NCI-H345 (cell line): ENCODE results near the gene OXGR1.
"Not testable (repeated sequence)": the region's sequence is repeated elsewhere in the genome, so short reads cannot be mapped to it uniquely, and the experiment has no call there.

Experiments used
- DNase-seq: peaks from one replicate; lab custom pipeline; 2025; lab: John Stamatoyannopoulos, UW

OXGR1 gene

GRCh38 chr13:96994017-96994857 lies at the start of gene OXGR1:
Gene OXGR1, minus strand, starts transcription at chr13:96994476. Its CDS starts 6,717 bp downstream, at chr13:96987759.
- no peak for DNase-seq

GRCh38 chr13:97043302-97043701 lies 49.0 kb upstream of the OXGR1 start:
- no peak for DNase-seq

GRCh38 chr13:97030705-97031452 lies 36.6 kb upstream of the OXGR1 start:
- DNase-seq = peak; percentile 18

- DNase-seq = peak; percentile 60
Measured at GRCh38 chr13:97028441-97029299, 34.4 kb upstream of the OXGR1 start.

GRCh38 chr13:97027162-97027554 lies 32.9 kb upstream of the OXGR1 start:
- no peak for DNase-seq

GRCh38 chr13:97026531-97027161 lies 32.4 kb upstream of the OXGR1 start:
- DNase-seq = no peak

- not testable (repeated sequence) for DNase-seq
Measured at GRCh38 chr13:97023812-97024211, 29.5 kb upstream of the OXGR1 start.

GRCh38 chr13:97023117-97023516 lies 28.8 kb upstream of the OXGR1 start:
- DNase-seq = no peak

- no peak for DNase-seq
Measured at GRCh38 chr13:97021241-97021640, 27.0 kb upstream of the OXGR1 start.

- DNase-seq = no peak
Measured at GRCh38 chr13:97020689-97021240, 26.5 kb upstream of the OXGR1 start.

- DNase-seq = no peak
Measured at GRCh38 chr13:97020194-97020593, 25.9 kb upstream of the OXGR1 start.

- no peak for DNase-seq
Measured at GRCh38 chr13:97019236-97019635, 25.0 kb upstream of the OXGR1 start.

- DNase-seq = peak; percentile 49
Measured at GRCh38 chr13:97018029-97018819, 23.9 kb upstream of the OXGR1 start.

- DNase-seq = no peak
Measured at GRCh38 chr13:97017322-97017721, 23.0 kb upstream of the OXGR1 start.

GRCh38 chr13:97015661-97016350 lies 21.5 kb upstream of the OXGR1 start:
- DNase-seq = no peak

GRCh38 chr13:97012251-97013048 lies 18.2 kb upstream of the OXGR1 start:
- no peak for DNase-seq

GRCh38 chr13:97011446-97012131 lies 17.3 kb upstream of the OXGR1 start:
- peak; percentile 2 for DNase-seq

GRCh38 chr13:97008643-97009042 lies 14.4 kb upstream of the OXGR1 start:
- no peak for DNase-seq
